BJ (cell line): ENCODE data around the gene MAPKAPK2. TPM values are rescaled to one million over a fixed set of nuclear protein-coding genes. Genes with fewer than 3 reads are reported as not detected.

Experiments used
- CTCF ChIA-PET: fragments of 350-600 bp; formaldehyde crosslinking; extraction: SDS; loops from one replicate; lab custom pipeline; 2021; ENCODE audit warnings: antibody characterized with exemption, inconsistent platforms; lab: Yijun Ruan, JAX
- POLR2A ChIA-PET: fragments of 300-600 bp; sonication (Branson Sonifier 250); formaldehyde crosslinking; extraction: SDS; loops from one replicate; lab custom pipeline; 2021; ENCODE audit warnings: antibody characterized with exemption; lab: Charles Lee
- DNase-seq: peaks from one replicate; pipeline ENCODE4 v3.0.0-alpha.2; 2011; ENCODE audit warnings: low read depth
- H3K27me3 ChIP-seq: 2 replicates; pipeline ENCODE4 v1.6.0; 2011; ENCODE audit warnings: low read length; ENCODE audit not compliant: control insufficient read depth, insufficient read depth
- H3K36me3 ChIP-seq: 2 replicates; pipeline ENCODE4 v1.5.1; 2011; ENCODE audit warnings: low read length; ENCODE audit not compliant: control insufficient read depth, insufficient read depth
- H3K4me3 ChIP-seq: 2 replicates; pipeline ENCODE4 v1.5.1; 2011; ENCODE audit warnings: low read depth, mild to moderate bottlenecking, control low read depth, low read length
- CTCF ChIP-seq: IDR thresholded peaks from 2 replicates; pipeline ENCODE4 v1.5.1; 2011; ENCODE audit warnings: low read depth, mild to moderate bottlenecking, control low read depth, inconsistent platforms, low read length, moderate library complexity; ENCODE audit not compliant: insufficient read depth
- polyA plus RNA-seq: library from polyadenylated mRNA; depleted of rRNA; stranded (reverse); fragments of >200 nt; gene quantifications from 2 replicates; pipeline ENCODE4 v1.2.3, GENCODE V29; 2011

The MAPKAPK2 gene
- polyA plus RNA-seq, 1 experiment: 80.1 TPM

GRCh38 chr1:206649261-206649921, 35.3 kb upstream of the MAPKAPK2 start:
- TF ChIP-seq CTCF: no peak
- ChIA-PET POLR2A (no interaction called here), CTCF (interaction anchor here (1.1 to 5.8 kb wide), 8 partner anchors 10 to 263 kb away, joined by 3 to 44 read pairs (median 8); partner anchors contain the start of genes DYRK3 and EIF2D)

GRCh38 chr1:206651014-206651413, 33.7 kb upstream of the MAPKAPK2 start:
- H3K4me3 ChIP-seq: no peak overlapping the region
- no peaks in the 10 kb centered on the region for H3K27me3 ChIP-seq
- DNase-seq: no peak
- ChIA-PET CTCF (interaction anchor here (1.0 to 5.8 kb wide), 4 partner anchors 8 to 39 kb away, joined by 3 to 44 read pairs (median 19); partner anchors contain the start of gene EIF2D), POLR2A (no interaction called here)
- no peak for TF ChIP-seq CTCF
- peaks cover 6% of the 10 kb centered on the region; the same call in 1 of the 2 replicates for H3K36me3 ChIP-seq

More at GRCh38 chr1:206649261-206649921, 35.3 kb upstream of the MAPKAPK2 start:
- peaks cover 6% of the 10 kb centered on the region; the same call in 1 of the 2 replicates for H3K36me3 ChIP-seq
- no peak overlapping the region for H3K4me3 ChIP-seq
- no peaks in the 10 kb centered on the region for H3K27me3 ChIP-seq
- DNase-seq: no peak

- ChIA-PET POLR2A (no interaction called here), CTCF (interaction anchor here (0.8 to 4.2 kb wide), 3 partner anchors 12 to 40 kb away, joined by 3 to 50 read pairs (median 7); partner anchors contain the start of genes DYRK3 and EIF2D)
- Histone ChIP-seq H3K27me3 (no peaks in the 10 kb centered on the region), H3K36me3 (peaks cover 6% of the 10 kb centered on the region; the same call in 1 of the 2 replicates), H3K4me3 (no peak overlapping the region)
- no peak for TF ChIP-seq CTCF
- DNase-seq: no peak
Observed at GRCh38 chr1:206651958-206652890, 32.5 kb upstream of the MAPKAPK2 start.

GRCh38 chr1:206653715-206654459, 30.8 kb upstream of the MAPKAPK2 start:
- Histone ChIP-seq H3K27me3 (no peaks in the 10 kb centered on the region), H3K36me3 (no peaks in the 10 kb centered on the region), H3K4me3 (no peak overlapping the region)
- POLR2A ChIA-PET: no interaction called here
- TF ChIP-seq CTCF: no peak
- DNase-seq: no peak
- CTCF ChIA-PET: interaction anchor here (1.0 to 4.2 kb wide), 3 partner anchors 10 to 19 kb away, joined by 3 to 50 read pairs (median 3); partner anchors contain the start of gene DYRK3
